ENCODE measurements around the gene ENPP4. TPM values are rescaled to one million over a fixed set of nuclear protein-coding genes. Genes with fewer than 3 reads are reported as not detected.
"Not testable (repeated sequence)": the region's sequence is repeated elsewhere in the genome, so short reads cannot be mapped to it uniquely, and the experiment has no call there.

Gene ENPP4
- 0.32 and 2.2 TPM in 2 replicates for total RNA-seq

- peak; percentile 53 for DNase-seq (ENCODE audit: low read depth)
- H3K4me3 ChIP-seq (ENCODE audit: low read depth, low read length) = peak within 1 kb of the TSS; percentile 49
- no peak for TF ChIP-seq CTCF (IDR thresholded peaks at IDR 0.05; ENCODE audit: insufficient read depth, low read depth, low read length)
Measured at GRCh38 chr6:46129629-46130511, at the start of gene ENPP4. Gene ENPP4 (plus strand): TSS chr6:46129989. CDS start chr6:46139584, 9,595 bp downstream.

GRCh38 chr6:46080111-46080510, 49.7 kb upstream of the ENPP4 start:
- H3K4me3 ChIP-seq (ENCODE audit: low read depth, low read length) = no peak overlapping the region
- no peak for DNase-seq (ENCODE audit: low read depth)
- TF ChIP-seq CTCF (IDR thresholded peaks at IDR 0.05; ENCODE audit: insufficient read depth, low read depth, low read length) = no peak

- not testable (repeated sequence) for DNase-seq (ENCODE audit: low read depth)
Measured at GRCh38 chr6:46085688-46086087, 44.1 kb upstream of the ENPP4 start.

GRCh38 chr6:46090115-46091079, 39.4 kb upstream of the ENPP4 start:
- TF ChIP-seq CTCF (IDR thresholded peaks at IDR 0.05; ENCODE audit: insufficient read depth, low read depth, low read length) = peak; percentile 72
- peak; percentile 42 for DNase-seq (ENCODE audit: low read depth)
- H3K4me3 ChIP-seq (ENCODE audit: low read depth, low read length) = no peak overlapping the region

More at GRCh38 chr6:46085688-46086087, 44.1 kb upstream of the ENPP4 start:
- not testable (repeated sequence) for H3K4me3 ChIP-seq (ENCODE audit: low read depth, low read length)

GRCh38 chr6:46091080-46091478, 38.7 kb upstream of the ENPP4 start:
- no peak overlapping the region for H3K4me3 ChIP-seq (ENCODE audit: low read depth, low read length)
- TF ChIP-seq CTCF (IDR thresholded peaks at IDR 0.05; ENCODE audit: insufficient read depth, low read depth, low read length) = no peak
- no peak for DNase-seq (ENCODE audit: low read depth)

GRCh38 chr6:46095251-46095650, 34.5 kb upstream of the ENPP4 start:
- no peak overlapping the region for H3K4me3 ChIP-seq (ENCODE audit: low read depth, low read length)
- DNase-seq (ENCODE audit: low read depth) = no peak
- no peak for TF ChIP-seq CTCF (IDR thresholded peaks at IDR 0.05; ENCODE audit: insufficient read depth, low read depth, low read length)

GRCh38 chr6:46097366-46097765, 32.4 kb upstream of the ENPP4 start:
- no peak for DNase-seq (ENCODE audit: low read depth)
- no peak overlapping the region for H3K4me3 ChIP-seq (ENCODE audit: low read depth, low read length)
- TF ChIP-seq CTCF (IDR thresholded peaks at IDR 0.05; ENCODE audit: insufficient read depth, low read depth, low read length) = no peak

All from fibroblast of villous mesenchyme (primary cell).